Neuron (in vitro differentiated cells): Measurements from ENCODE around the gene MESP2.

Source experiments
- H2AFZ ChIP-seq: one replicate; pipeline ENCODE4 v1.6.1; 2013; ENCODE audit warnings: low read depth, mild to moderate bottlenecking, inconsistent platforms, low read length, moderate library complexity
- H3K27me3 ChIP-seq: one replicate; pipeline ENCODE4 v1.6.1; 2013; ENCODE audit warnings: low read length; ENCODE audit not compliant: insufficient read depth
- H3K36me3 ChIP-seq: one replicate; pipeline ENCODE4 v1.6.1; 2013; ENCODE audit warnings: low read length; ENCODE audit not compliant: insufficient read depth
- H3K4me1 ChIP-seq: one replicate; pipeline ENCODE4 v1.6.1; 2013; ENCODE audit warnings: low read length; ENCODE audit not compliant: insufficient read depth
- H3K4me3 ChIP-seq: 2 replicates; pipeline ENCODE4 v1.5.1; 2013; ENCODE audit warnings: mild to moderate bottlenecking, low read length, moderate library complexity
- H3K9me3 ChIP-seq: one replicate; pipeline ENCODE4 v1.6.1; 2013; ENCODE audit warnings: low read length

Gene MESP2

DNA sequence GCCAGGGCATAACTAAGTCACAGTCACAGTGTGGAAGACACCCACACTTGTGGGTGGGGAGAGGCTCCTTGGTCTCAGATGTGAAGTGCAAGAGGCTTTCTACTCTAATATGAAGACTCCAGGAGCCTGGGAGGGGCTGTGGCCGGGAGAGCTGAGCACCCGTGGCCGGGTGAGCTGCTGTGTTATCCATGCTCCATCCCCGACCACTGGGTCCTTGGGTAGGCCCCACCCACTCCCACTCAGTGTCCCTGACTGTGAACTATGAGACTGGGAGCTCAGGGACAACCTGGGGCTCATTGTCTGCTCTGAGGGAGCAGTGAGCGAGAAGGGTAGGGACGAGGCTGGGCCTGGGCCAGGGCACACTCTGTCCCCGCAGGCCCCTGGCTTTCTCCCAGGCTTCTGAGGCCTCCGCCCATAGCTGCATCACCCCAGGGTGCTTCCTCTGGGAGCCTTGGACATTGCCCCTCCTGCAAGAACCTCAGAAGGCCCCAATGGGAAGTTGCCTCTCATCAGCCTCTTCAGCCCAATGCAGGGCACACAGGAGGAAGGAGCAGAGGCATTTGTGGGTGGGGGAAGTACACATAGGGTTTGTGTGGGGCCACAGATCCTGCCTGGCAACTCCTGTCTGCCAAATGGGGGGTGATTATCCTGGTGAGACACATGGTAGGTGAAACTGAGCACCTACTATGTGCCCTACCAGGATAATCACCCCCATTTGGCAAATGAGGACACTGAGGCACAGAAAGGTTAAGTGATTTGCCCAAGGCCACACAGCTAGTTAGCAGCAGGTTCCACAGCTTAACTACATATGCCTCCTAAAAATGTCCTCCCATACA, 36.1 kb downstream of the MESP2 start:
- Histone ChIP-seq H3K4me1 (no peaks in the 10 kb centered on the region), H3K27me3 (peaks cover 57% of the 10 kb centered on the region), H3K36me3 (no peaks in the 10 kb centered on the region), H3K4me3 (no peak overlapping the region), H3K9me3 (peaks cover 12% of the 10 kb centered on the region), H2AFZ (no peak overlapping the region)

DNA sequence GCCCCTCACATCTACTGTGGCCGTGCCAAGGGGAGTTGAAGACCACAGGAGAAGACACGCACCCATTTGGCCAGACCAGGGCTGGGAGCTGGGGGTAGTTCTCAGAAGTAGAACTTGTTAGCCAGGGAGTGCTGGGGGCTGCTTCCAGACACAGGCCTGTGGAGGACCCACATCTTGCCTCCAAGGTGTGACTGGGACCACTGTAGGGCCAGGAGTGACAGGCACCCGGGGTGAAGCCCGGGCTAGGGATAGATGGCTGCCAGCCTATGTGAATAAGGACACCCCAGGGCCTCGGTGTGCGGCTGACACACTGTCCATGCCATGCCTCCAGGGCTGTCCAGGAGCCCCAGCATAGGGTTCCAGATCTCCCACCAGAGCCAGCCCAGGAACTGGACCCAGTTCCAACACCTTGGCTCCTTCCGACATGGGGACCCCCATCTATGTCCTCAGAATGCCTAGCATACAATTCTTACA, 36.8 kb downstream of the MESP2 start:
- H3K27me3 ChIP-seq: peaks cover 57% of the 10 kb centered on the region
- no peak overlapping the region for H2AFZ ChIP-seq
- H3K36me3 ChIP-seq: no peaks in the 10 kb centered on the region
- no peak overlapping the region for H3K4me3 ChIP-seq
- no peaks in the 10 kb centered on the region for H3K4me1 ChIP-seq
- H3K9me3 ChIP-seq: peaks cover 12% of the 10 kb centered on the region

GRCh38 chr15:89813381-89814111, 37.4 kb downstream of the MESP2 start:
- peaks cover 12% of the 10 kb centered on the region for H3K9me3 ChIP-seq
- no peak overlapping the region for H2AFZ ChIP-seq
- no peaks in the 10 kb centered on the region for H3K36me3 ChIP-seq
- H3K27me3 ChIP-seq: peaks cover 57% of the 10 kb centered on the region
- H3K4me3 ChIP-seq: no peak overlapping the region
- H3K4me1 ChIP-seq: no peaks in the 10 kb centered on the region

DNA sequence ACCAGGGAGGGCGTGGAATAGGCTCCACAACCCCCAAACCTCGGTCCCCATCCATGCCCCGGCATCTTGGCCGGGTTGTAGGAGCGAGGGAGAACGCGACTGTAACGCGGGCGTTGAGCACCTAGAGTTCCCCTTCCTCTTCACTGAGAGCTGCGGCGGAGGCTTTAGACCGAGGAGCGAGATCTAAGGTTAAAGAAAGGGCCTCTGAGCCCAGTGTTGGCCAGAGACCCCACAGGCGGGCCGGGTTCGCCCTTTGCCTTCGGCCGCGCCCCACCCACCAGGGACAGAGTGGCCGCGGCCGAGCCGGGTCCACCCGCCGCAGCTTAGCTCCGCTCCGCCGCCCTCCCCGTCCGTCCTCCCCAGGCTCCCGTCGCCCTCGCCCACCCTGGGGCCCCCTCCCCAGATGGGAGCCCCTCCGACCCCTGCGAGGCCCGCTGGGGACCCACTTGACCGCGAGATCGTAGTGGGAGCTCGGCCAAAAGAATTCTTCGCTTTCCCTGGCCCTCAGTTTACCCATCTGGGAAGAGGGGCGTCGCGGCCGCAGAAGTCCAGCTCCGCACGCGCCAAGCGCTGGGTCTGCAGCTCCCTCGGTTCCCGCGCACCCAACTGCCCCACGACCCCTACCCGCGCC, 38.1 kb downstream of the MESP2 start:
- Histone ChIP-seq H3K27me3 (peaks cover 57% of the 10 kb centered on the region), H3K36me3 (no peaks in the 10 kb centered on the region), H3K4me3 (no peak overlapping the region), H3K9me3 (peaks cover 12% of the 10 kb centered on the region), H3K4me1 (no peaks in the 10 kb centered on the region), H2AFZ (no peak overlapping the region)

GRCh38 chr15:89815769-89816168, 39.6 kb downstream of the MESP2 start:
- no peak overlapping the region for H2AFZ ChIP-seq
- no peak overlapping the region for H3K4me3 ChIP-seq
- no peaks in the 10 kb centered on the region for H3K36me3 ChIP-seq

DNA sequence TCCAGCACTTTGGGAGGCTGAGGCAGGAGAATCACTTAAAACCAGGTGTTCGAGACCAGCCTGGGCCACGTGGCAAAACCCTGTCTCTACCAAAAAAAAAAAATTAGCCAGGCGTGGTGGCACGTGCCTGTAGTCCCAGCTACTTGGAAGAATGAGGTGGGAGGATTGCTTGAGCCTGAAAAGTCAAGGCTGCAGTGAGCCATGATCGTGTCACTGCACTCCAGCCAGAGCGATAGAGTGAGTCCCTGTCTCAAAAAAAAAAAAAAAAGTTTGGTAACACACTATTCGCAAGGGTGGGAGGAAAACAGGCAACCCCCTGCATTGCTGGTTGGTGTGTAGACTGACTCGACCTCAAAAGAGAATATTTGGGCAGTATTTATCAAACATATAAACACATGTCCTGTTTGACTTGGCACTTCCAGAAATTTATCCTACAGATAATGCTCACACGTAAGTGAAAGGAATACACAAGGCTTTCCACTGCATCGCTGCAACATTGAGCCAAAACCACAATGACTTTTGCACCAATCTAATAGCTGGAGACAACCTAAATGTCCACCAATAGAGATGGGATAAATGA, 41.7 kb downstream of the MESP2 start:
- Histone ChIP-seq H3K36me3 (no peaks in the 10 kb centered on the region), H3K27me3 (peaks cover 50% of the 10 kb centered on the region)

More at GRCh38 chr15:89815769-89816168, 39.6 kb downstream of the MESP2 start:
- peaks cover 56% of the 10 kb centered on the region for H3K27me3 ChIP-seq
- no peaks in the 10 kb centered on the region for H3K4me1 ChIP-seq
- H3K9me3 ChIP-seq: peaks cover 12% of the 10 kb centered on the region

GRCh38 chr15:89818287-89818686, 42.2 kb downstream of the MESP2 start:
- Histone ChIP-seq H2AFZ (no peak overlapping the region), H3K27me3 (peaks cover 45% of the 10 kb centered on the region), H3K36me3 (no peaks in the 10 kb centered on the region), H3K4me3 (no peak overlapping the region), H3K9me3 (peaks cover 11% of the 10 kb centered on the region), H3K4me1 (no peaks in the 10 kb centered on the region)

More for the DNA sequence above, 41.7 kb downstream of the MESP2 start:
- Histone ChIP-seq H3K4me3 (no peak overlapping the region), H3K4me1 (no peaks in the 10 kb centered on the region), H3K9me3 (peaks cover 11% of the 10 kb centered on the region), H2AFZ (no peak overlapping the region)

GRCh38 chr15:89820666-89821611, 44.8 kb downstream of the MESP2 start:
- Histone ChIP-seq H2AFZ (no peak overlapping the region), H3K9me3 (peaks cover 1% of the 10 kb centered on the region), H3K4me1 (no peaks in the 10 kb centered on the region), H3K36me3 (no peaks in the 10 kb centered on the region), H3K27me3 (peaks cover 20% of the 10 kb centered on the region), H3K4me3 (no peak overlapping the region)

DNA sequence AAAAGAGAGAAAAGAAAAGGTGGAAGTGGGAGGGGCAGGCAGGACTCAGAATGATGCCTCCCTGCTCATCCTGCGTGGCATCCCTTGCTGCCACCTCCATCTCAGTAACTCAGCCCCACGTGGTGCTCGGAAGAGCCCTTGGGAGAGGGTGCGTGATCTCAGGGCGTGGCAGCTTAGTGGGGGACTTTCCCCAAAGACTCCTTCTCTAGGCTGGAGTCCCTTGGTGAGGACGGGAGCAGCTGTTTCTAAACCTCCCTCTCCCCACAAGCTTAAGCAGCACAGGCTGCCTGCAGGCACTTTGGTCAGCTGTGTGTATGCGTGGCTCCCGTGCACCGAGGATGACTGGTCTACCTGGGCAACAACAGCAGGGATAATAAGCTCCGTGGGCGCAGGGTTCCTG, 45.9 kb downstream of the MESP2 start:
- Histone ChIP-seq H3K4me3 (no peak overlapping the region), H3K9me3 (no peaks in the 10 kb centered on the region), H3K36me3 (no peaks in the 10 kb centered on the region), H3K4me1 (no peaks in the 10 kb centered on the region), H3K27me3 (peaks cover 10% of the 10 kb centered on the region), H2AFZ (no peak overlapping the region)

- Histone ChIP-seq H2AFZ (no peak overlapping the region), H3K4me3 (no peak overlapping the region), H3K36me3 (no peaks in the 10 kb centered on the region), H3K9me3 (no peaks in the 10 kb centered on the region), H3K4me1 (no peaks in the 10 kb centered on the region), H3K27me3 (peaks cover 10% of the 10 kb centered on the region)
Observed at GRCh38 chr15:89822611-89822950, 46.4 kb downstream of the MESP2 start.

- H3K36me3 ChIP-seq: no peaks in the 10 kb centered on the region
- no peak overlapping the region for H2AFZ ChIP-seq
- H3K4me3 ChIP-seq: no peak overlapping the region
- H3K27me3 ChIP-seq: peaks cover 10% of the 10 kb centered on the region
- no peaks in the 10 kb centered on the region for H3K4me1 ChIP-seq
- H3K9me3 ChIP-seq: no peaks in the 10 kb centered on the region
Observed at GRCh38 chr15:89822951-89823711, 47.0 kb downstream of the MESP2 start.
